WERI-Rb-1 (cell line): ENCODE results near the gene ATP1A4.

Source experiments
- DNase-seq: peaks from one replicate; pipeline ENCODE4 v3.0.0-alpha.2; 2020
- H3K27ac ChIP-seq: fragments of 250-450 bp; sonication (Bioruptor Pico); 2 replicates; pipeline ENCODE4 v1.5.1; 2020; ENCODE audit warnings: mild to moderate bottlenecking, moderate library complexity
- H3K27me3 ChIP-seq: fragments of 250-450 bp; sonication (Bioruptor Pico); 2 replicates; pipeline ENCODE4 v1.5.1; 2021; ENCODE audit warnings: mild to moderate bottlenecking, low read depth, moderate library complexity; ENCODE audit not compliant: insufficient read depth, severe bottlenecking
- H3K36me3 ChIP-seq: fragments of 250-450 bp; sonication (Bioruptor Pico); 2 replicates; pipeline ENCODE4 v1.5.1; 2020; ENCODE audit warnings: mild to moderate bottlenecking, moderate library complexity
- H3K4me3 ChIP-seq: 2 replicates; pipeline ENCODE4 v1.5.1; 2011; ENCODE audit warnings: low read depth, mild to moderate bottlenecking, control low read depth, low read length
- H3K9me3 ChIP-seq: fragments of 250-450 bp; sonication (Bioruptor Pico); 2 replicates; pipeline ENCODE4 v1.5.1; 2021; ENCODE audit warnings: mild to moderate bottlenecking, moderate library complexity; ENCODE audit not compliant: severe bottlenecking
- CTCF ChIP-seq: IDR thresholded peaks from 2 replicates; pipeline ENCODE4 v1.5.1; 2011; ENCODE audit warnings: low read depth, mild to moderate bottlenecking, control low read depth, inconsistent platforms, low read length

The ATP1A4 gene

GRCh38 chr1:160216301-160216700 is 64.9 kb downstream of the ATP1A4 start:
- Histone ChIP-seq H3K4me3 (no peak overlapping the region), H3K27ac (no peak overlapping the region), H3K27me3 (no peaks in the 10 kb centered on the region), H3K9me3 (no peaks in the 10 kb centered on the region), H3K36me3 (peaks cover 98% of the 10 kb centered on the region)
- no peak for DNase-seq
- TF ChIP-seq CTCF, result no peak

- no peaks in the 10 kb centered on the region for H3K9me3 ChIP-seq
- no peak for DNase-seq
- H3K4me3 ChIP-seq, result no peak overlapping the region
- no peak overlapping the region for H3K27ac ChIP-seq
- peaks cover 96% of the 10 kb centered on the region for H3K36me3 ChIP-seq
- no peaks in the 10 kb centered on the region for H3K27me3 ChIP-seq
- no peak for TF ChIP-seq CTCF
These were observed 66.2 kb downstream of the ATP1A4 start for GRCh38 chr1:160217481-160218051.

GRCh38 chr1:160219062-160219929 is 67.9 kb downstream of the ATP1A4 start:
- peak; percentile 89 for TF ChIP-seq CTCF
- peak; percentile 87 for DNase-seq
- Histone ChIP-seq H3K9me3 (no peaks in the 10 kb centered on the region), H3K27ac (0 out of 2 replicates have a peak overlapping the region, but pooled peaks have one; percentile 11), H3K27me3 (no peaks in the 10 kb centered on the region), H3K4me3 (no peak overlapping the region), H3K36me3 (peaks cover 97% of the 10 kb centered on the region)

- Histone ChIP-seq H3K4me3 (no peak overlapping the region), H3K9me3 (no peaks in the 10 kb centered on the region), H3K27me3 (no peaks in the 10 kb centered on the region), H3K36me3 (peaks cover 97% of the 10 kb centered on the region), H3K27ac (no peak overlapping the region)
- DNase-seq, result no peak
- no peak for TF ChIP-seq CTCF
These were observed 68.9 kb downstream of the ATP1A4 start for GRCh38 chr1:160220301-160220700.

GRCh38 chr1:160221089-160221488 is 69.7 kb downstream of the ATP1A4 start:
- Histone ChIP-seq H3K27ac (no peak overlapping the region), H3K27me3 (no peaks in the 10 kb centered on the region), H3K4me3 (no peak overlapping the region), H3K36me3 (peaks cover 97% of the 10 kb centered on the region), H3K9me3 (no peaks in the 10 kb centered on the region)
- no peak for TF ChIP-seq CTCF
- no peak for DNase-seq
